Panc1 (cell line): ENCODE data around the gene CAMK1D.

Experiments used
- POLR2AphosphoS5 ChIP-seq: IDR thresholded peaks from 2 replicates; pipeline ENCODE4 v1.6.1; 2012; ENCODE audit warnings: mild to moderate bottlenecking, low read depth, low read length, moderate library complexity
- TF ChIP-seq, protein P1 (sequence below): fragments of 450-650 bp; IDR thresholded peaks from 2 replicates; pipeline ENCODE4 v1.5.1; 2017; ENCODE audit warnings: mild to moderate bottlenecking

GRCh38 chr10:12622691-12623090 lies 273.3 kb downstream of the CAMK1D start:
- TF ChIP-seq, protein P1, sequence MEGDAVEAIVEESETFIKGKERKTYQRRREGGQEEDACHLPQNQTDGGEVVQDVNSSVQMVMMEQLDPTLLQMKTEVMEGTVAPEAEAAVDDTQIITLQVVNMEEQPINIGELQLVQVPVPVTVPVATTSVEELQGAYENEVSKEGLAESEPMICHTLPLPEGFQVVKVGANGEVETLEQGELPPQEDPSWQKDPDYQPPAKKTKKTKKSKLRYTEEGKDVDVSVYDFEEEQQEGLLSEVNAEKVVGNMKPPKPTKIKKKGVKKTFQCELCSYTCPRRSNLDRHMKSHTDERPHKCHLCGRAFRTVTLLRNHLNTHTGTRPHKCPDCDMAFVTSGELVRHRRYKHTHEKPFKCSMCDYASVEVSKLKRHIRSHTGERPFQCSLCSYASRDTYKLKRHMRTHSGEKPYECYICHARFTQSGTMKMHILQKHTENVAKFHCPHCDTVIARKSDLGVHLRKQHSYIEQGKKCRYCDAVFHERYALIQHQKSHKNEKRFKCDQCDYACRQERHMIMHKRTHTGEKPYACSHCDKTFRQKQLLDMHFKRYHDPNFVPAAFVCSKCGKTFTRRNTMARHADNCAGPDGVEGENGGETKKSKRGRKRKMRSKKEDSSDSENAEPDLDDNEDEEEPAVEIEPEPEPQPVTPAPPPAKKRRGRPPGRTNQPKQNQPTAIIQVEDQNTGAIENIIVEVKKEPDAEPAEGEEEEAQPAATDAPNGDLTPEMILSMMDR: no peak
- TF ChIP-seq POLR2AphosphoS5: no peak
